Adrenal gland (tissue), 12 donors: Measurements from ENCODE around the gene NECTIN1. TPM values are rescaled to one million over a fixed set of nuclear protein-coding genes. Genes with fewer than 3 reads are reported as not detected.

Experiments
- DNase-seq, 7 donors: peaks; one replicate each; pipeline ENCODE4 v3.0.0-alpha.2; 2019 to 2020
- H3K27ac ChIP-seq, 5 donors: fragments of 200-600 bp; sonication (generic) in 4 of 5; 1 replicate in 3 of 5; 2 replicates in 2 of 5; pipeline versions ENCODE4 v1.5.1 to v1.8.0; 2016 to 2020; ENCODE audit warnings: mild to moderate bottlenecking in 1 of 5
- H3K27me3 ChIP-seq: fragments of 200-600 bp; 2 replicates; pipeline ENCODE4 v1.8.0; 2021
- H3K36me3 ChIP-seq, 2 donors: fragments of 200-600 bp; replicated peaks in 1 of 2; 1 replicate in 1 of 2; 2 replicates in 1 of 2; pipeline versions ENCODE4 v1.5.1 to v1.8.0; 2018 to 2022
- H3K4me1 ChIP-seq, 2 donors: fragments of 200-600 bp; replicated peaks in 1 of 2; 1 replicate in 1 of 2; 2 replicates in 1 of 2; pipeline versions ENCODE4 v1.5.1 to v1.8.0; 2018 to 2021
- H3K4me3 ChIP-seq, 4 donors: fragments of 200-600 bp; sonication (generic) in 3 of 4; one replicate each; pipeline ENCODE4 v1.5.1; 2016 to 2018
- H3K9me3 ChIP-seq, 3 donors: fragments of 200-600 bp; sonication (generic) in 1 of 3; replicated peaks in 1 of 3; 1 replicate in 2 of 3; 2 replicates in 1 of 3; pipeline versions ENCODE4 v1.5.1 to v1.8.0; 2016 to 2021
- CTCF ChIP-seq, 6 experiments: fragments of 450-650 bp in 4 of 6; fragments of 200-600 bp in 2 of 6; sonication (generic) in 1 of 6; IDR thresholded peaks; 1 replicate in 5 of 6; 2 replicates in 1 of 6; pipeline versions ENCODE4 v1.5.1 to v1.8.0; 2016 to 2021; ENCODE audit warnings: antibody characterized with exemption in 6 of 6, mild to moderate bottlenecking in 2 of 6, moderate library complexity in 1 of 6
- POLR2A ChIP-seq, 2 donors: fragments of 450-650 bp; IDR thresholded peaks; one replicate each; pipeline ENCODE4 v1.6.1; 2017; ENCODE audit warnings: antibody characterized with exemption in 2 of 2, mild to moderate bottlenecking in 2 of 2, moderate library complexity in 1 of 2
- WGBS, 4 donors: extraction: QIAGEN DNeasy Blood & Tissue Kit in 2 of 4; methylation state at CpG; one replicate each; pipeline versions ENCODE4 v1.1.5 to v1.1.7; 2013 to 2017; 5-methylcytosine and 5-hydroxymethylcytosine counted together
- intact Hi-C, 2 donors: fragments of 100-400 bp; cut with DNase I; formaldehyde crosslinking; loops; one replicate each; pipeline versions ENCODE4 v1.14.1 to v1.15.0; 2022 to 2023
- polyA plus RNA-seq, 3 donors: library from polyadenylated mRNA; stranded (reverse); fragments of 200-250 nt in 2 of 3; fragments of 350-450 nt in 1 of 3; fragmentation: Illumina TruSeq in 1 of 3; extraction: RNeasy Lipid Tissue Mini Kit (QIAGEN cat#74804) in 1 of 3; gene quantifications; one replicate each; pipeline ENCODE4 v1.2.3, GENCODE V29; 2013 to 2014
- total RNA-seq, 9 donors: library from RNA; depleted of rRNA in 4 of 9; stranded (reverse); fragments of >200 nt in 4 of 9; fragments of 120-200 nt in 1 of 9; fragmentation: NEBNext Ultra II Directional in 1 of 9; extraction: Animal tissue kit (Norgen Biotek cat#: 25700) in 1 of 9; gene quantifications; one replicate each; pipeline versions ENCODE4 v1.1.0 to v1.2.4, GENCODE V29; 2013 to 2023
- donor health status: healthy with polysubstance abuse.
- donor health status: Bipolar disorder and iron deficiency.
- donor health status: DM: yes; HTN: yes; CAD: no.
- donor health status: DM: no; HTN: no; CAD: no.
- donor health status: DM: no; HTN: no; CAD: no.
- donor health status: DM: yes; HTN: yes; CAD: no.

NECTIN1 gene
- total and polyA plus RNA-seq, 12 donors: 1.6 to 19.6 (median 5.4) TPM

DNA sequence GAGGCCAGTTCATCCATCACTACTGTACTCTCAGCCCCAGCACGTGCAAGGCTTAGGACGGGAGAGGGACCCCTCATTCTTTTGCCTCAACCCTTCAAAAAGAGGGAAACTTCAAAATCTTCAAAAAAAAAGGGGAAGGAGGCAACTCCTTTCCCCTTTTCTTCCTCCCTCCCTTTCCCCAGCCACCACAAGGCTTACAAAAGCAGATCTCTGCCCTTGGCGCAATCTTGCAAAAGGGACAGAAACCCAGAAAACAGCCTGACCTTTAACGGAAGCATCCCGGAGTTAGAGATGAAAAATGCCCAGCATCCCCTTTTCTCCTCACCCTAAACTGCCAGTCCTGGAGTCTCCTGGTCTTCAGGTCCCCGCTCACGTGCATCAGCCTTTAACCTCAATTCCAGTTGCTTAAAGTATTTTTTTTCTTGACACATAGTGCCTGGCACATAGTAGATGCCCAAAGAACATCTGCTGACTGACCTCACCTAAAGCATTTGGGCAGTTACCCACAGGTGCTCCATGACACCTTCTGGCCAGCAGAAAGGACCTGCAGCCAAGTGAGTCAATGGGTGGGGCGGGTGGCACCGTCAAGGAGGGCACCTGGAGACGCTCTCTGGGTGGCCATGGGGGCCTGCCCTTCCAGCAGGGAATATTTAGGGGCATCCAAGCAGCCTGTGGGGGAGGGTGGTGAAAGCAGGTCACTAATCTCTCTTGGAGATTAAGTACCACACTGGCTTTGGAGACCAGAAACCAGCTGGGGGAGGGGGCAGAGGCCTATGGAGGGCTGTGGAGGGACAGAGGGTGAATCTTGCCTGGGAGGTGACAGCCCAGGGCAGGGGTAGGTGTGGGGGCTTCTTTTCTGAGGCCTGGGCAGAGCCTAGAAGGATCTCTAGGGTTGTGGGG is 16.3 kb downstream of the NECTIN1 start:
- DNase-seq: no peak
- H3K27ac ChIP-seq: no peak overlapping the region
- no peaks in the 10 kb centered on the region for H3K36me3 ChIP-seq
- no peaks in the 10 kb centered on the region for H3K27me3 ChIP-seq
- H3K9me3 ChIP-seq: no peaks in the 10 kb centered on the region
- intact Hi-C loops: no loop called here
- H3K4me3 ChIP-seq: no peak overlapping the region
- 63 to 79% (median 76%) methylated on average over 9 to 10 of the region's 10 CpGs for WGBS, 4 donors
- TF ChIP-seq CTCF (IDR thresholded peaks at IDR 0.05) (no peak), POLR2A (IDR thresholded peaks at IDR 0.05) (no peak)
- no peaks in the 10 kb centered on the region for H3K4me1 ChIP-seq

- Histone ChIP-seq H3K36me3 (no peaks in the 10 kb centered on the region), H3K27ac (no peak overlapping the region), H3K4me1 (no peaks in the 10 kb centered on the region), H3K4me3 (no peak overlapping the region), H3K9me3 (no peaks in the 10 kb centered on the region), H3K27me3 (no peaks in the 10 kb centered on the region)
- 81 to 94% (median 84%) methylated on average over 5 to 9 of the region's 9 CpGs for WGBS, 4 donors
- DNase-seq: no peak
- intact Hi-C loops: no loop called here
- TF ChIP-seq CTCF (IDR thresholded peaks at IDR 0.05) (no peak), POLR2A (IDR thresholded peaks at IDR 0.05) (no peak)
Observed at GRCh38 chr11:119712006-119712405, 17.0 kb downstream of the NECTIN1 start.

DNA sequence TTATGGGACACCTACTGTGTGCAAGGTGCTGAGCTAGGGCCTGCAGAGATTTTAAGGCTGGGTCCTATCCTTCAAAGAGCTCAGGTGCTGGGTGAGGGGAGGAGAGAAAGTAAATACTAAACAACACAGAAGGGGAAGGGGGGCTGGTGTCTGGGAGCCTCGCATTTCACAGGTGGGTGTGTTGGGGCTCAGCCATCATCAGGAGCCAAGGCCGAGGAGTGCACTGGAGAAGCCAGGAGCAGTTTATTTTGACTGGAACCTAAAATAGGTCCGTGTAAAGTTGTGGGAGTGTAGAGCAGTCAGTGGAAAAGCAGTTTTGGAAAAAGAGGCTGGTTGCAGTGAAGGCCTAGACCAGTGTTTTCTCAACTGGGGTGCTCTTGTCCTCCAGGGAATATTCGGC is 17.5 kb downstream of the NECTIN1 start:
- no peak overlapping the region for H3K4me3 ChIP-seq
- no peaks in the 10 kb centered on the region for H3K27me3 ChIP-seq
- no peak overlapping the region for H3K27ac ChIP-seq
- no peaks in the 10 kb centered on the region for H3K36me3 ChIP-seq
- TF ChIP-seq CTCF (IDR thresholded peaks at IDR 0.05): no peak
- no peak for TF ChIP-seq POLR2A (IDR thresholded peaks at IDR 0.05)
- DNase-seq: no peak
- H3K9me3 ChIP-seq: no peaks in the 10 kb centered on the region
- intact Hi-C loops: no loop called here
- 75 to 85% (median 79%) methylated on average over 4 of the region's 4 CpGs for WGBS, 4 donors
- no peaks in the 10 kb centered on the region for H3K4me1 ChIP-seq

DNA sequence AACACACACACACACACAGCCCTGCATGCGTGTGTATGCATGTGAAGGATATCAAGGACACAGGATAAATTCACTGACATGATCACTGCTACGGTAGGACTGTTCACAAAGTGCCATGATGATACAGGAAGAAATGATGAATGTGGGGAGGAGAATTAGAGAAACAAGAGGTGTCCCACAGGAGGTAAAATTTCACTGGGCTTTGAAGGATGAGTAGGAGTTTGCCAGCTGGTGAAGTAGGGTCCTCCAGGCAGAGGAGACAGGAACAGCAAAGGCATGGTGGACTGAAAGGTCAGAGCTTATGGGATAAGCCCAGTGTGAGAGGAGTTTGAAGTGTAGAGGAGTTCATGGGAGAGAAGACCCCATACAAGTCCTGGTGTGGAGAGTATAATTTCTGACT is 18.6 kb downstream of the NECTIN1 start:
- no peak for TF ChIP-seq CTCF (IDR thresholded peaks at IDR 0.05)
- no peak for TF ChIP-seq POLR2A (IDR thresholded peaks at IDR 0.05)
- Histone ChIP-seq H3K36me3 (no peaks in the 10 kb centered on the region), H3K4me1 (no peaks in the 10 kb centered on the region), H3K27ac (no peak overlapping the region), H3K4me3 (no peak overlapping the region), H3K27me3 (no peaks in the 10 kb centered on the region), H3K9me3 (no peaks in the 10 kb centered on the region)
- intact Hi-C loops: no loop called here
- DNase-seq: no peak
- WGBS, 4 donors: 92 to 97% (median 94%) methylated on average over 2 of the region's 2 CpGs
